ENCODE results near the gene CAPN5. TPM values are rescaled to one million over a fixed set of nuclear protein-coding genes. Genes with fewer than 3 reads are reported as not detected.

The CAPN5 gene
- total and polyA plus RNA-seq, 2 of the 8 experiments (the other 6 are each of a cell fraction or from before 2014, with no cell fraction given), result 21.5 to 22.4 TPM

- Histone ChIP-seq H4K8ac (ENCODE audit: extremely low read depth, insufficient read depth, low read length) (no peak overlapping the region), H2BK120ac (replicated peaks; ENCODE audit: low read depth, low read length) (no peak overlapping the region), H3K23ac (ENCODE audit: insufficient read length) (no peak overlapping the region), H3K9me3 (ENCODE audit: insufficient read depth in 2 of 2, low read depth in 1 of 2, low read length in 1 of 2) (no peaks in the 10 kb centered on the region), H3K27ac (ENCODE audit: low read depth, low read length) (no peak overlapping the region), H2AFZ (ENCODE audit: low read length) (no peak overlapping the region), H3K14ac (ENCODE audit: insufficient read length) (no peak overlapping the region), H3K4me2 (ENCODE audit: insufficient read depth in 1 of 2, low read depth in 2 of 2, low read length in 2 of 2) (no peak overlapping the region), H3K9ac (replicated peaks in 1 of 4; ENCODE audit: extremely low read depth in 1 of 4, low read depth in 3 of 4, low read length in 3 of 4) (no peak overlapping the region), H3K18ac (ENCODE audit: extremely low read depth, low read length) (no peak overlapping the region), H2AK5ac (ENCODE audit: low read depth, low read length) (no peak overlapping the region), H3K4me3 (ENCODE audit: extremely low read depth in 1 of 4, insufficient read depth in 2 of 4, low read depth in 3 of 4, low read length in 4 of 4) (no peak overlapping the region), H3K23me2 (ENCODE audit: low read depth, low read length) (peaks cover 7% of the 10 kb centered on the region; the same call in 1 of the 2 replicates), H3K36me3 (ENCODE audit: control insufficient read depth in 2 of 4, insufficient read depth in 4 of 4, low read length in 3 of 4) (no peaks in the 10 kb centered on the region), H2BK12ac (ENCODE audit: low read depth, low read length) (0 out of 2 replicates have a peak overlapping the region, but pooled peaks have one; percentile 75), H3K4ac (replicated peaks; ENCODE audit: insufficient read length, low read depth, low read length) (no peak overlapping the region), H3K27me3 (replicated peaks in 1 of 4; ENCODE audit: control insufficient read depth in 3 of 4, extremely low read depth in 1 of 4, insufficient read depth in 3 of 4, low read length in 3 of 4) (peaks cover 0 to 2% (median 0%) of the 10 kb centered on the region in 4 experiments; a peak in 2 of 7 replicates), H2BK15ac (ENCODE audit: low read length) (no peak overlapping the region), H2BK20ac (ENCODE audit: low read length) (no peak overlapping the region), H4K91ac (replicated peaks; ENCODE audit: insufficient read length, low read length) (peak overlapping the region; percentile 44), H4K5ac (ENCODE audit: insufficient read length, low read depth, low read length) (no peak overlapping the region), H3K79me1 (ENCODE audit: low read depth, low read length) (no peaks in the 10 kb centered on the region), H3K4me1 (replicated peaks in 1 of 4; ENCODE audit: control insufficient read depth in 3 of 4, insufficient read depth in 4 of 4, low read length in 3 of 4) (peaks cover 0 to 15% (median 7%) of the 10 kb centered on the region in 4 experiments), H2BK5ac (ENCODE audit: low read depth, low read length) (0 out of 2 replicates have a peak overlapping the region, but pooled peaks have one; percentile 8), H3K79me2 (ENCODE audit: control insufficient read depth in 1 of 2, insufficient read depth in 2 of 2, low read length in 2 of 2) (no peaks in the 10 kb centered on the region), H3K56ac (replicated peaks; ENCODE audit: insufficient read length, low read depth, low read length) (no peak overlapping the region), H4K20me1 (replicated peaks in 1 of 2; ENCODE audit: control insufficient read depth in 1 of 2, insufficient read depth in 2 of 2, low read length in 2 of 2) (no peaks in the 10 kb centered on the region)
- FAIRE-seq, result no peak
- POLR2A ChIA-PET (ENCODE audit: partially characterized antibody), result interaction anchor here (1.0 to 2.0 kb wide), 2 partner anchors 17 to 30 kb away, joined by 3 to 8 read pairs; no protein-coding TSS in a partner anchor
- CTCF ChIA-PET (ENCODE audit: partially characterized antibody), result interaction anchor here (1.1 to 16.2 kb wide), 6 partner anchors 11 to 54 kb away, joined by 3 to 104 read pairs (median 20); partner anchors contain the start of gene MYO7A
- TF ChIP-seq KDM1A (IDR thresholded peaks at IDR 0.05; ENCODE audit: borderline replicate concordance, low read length), result no peak
- no peak for TF ChIP-seq RBBP5 (IDR thresholded peaks at IDR 0.05; ENCODE audit: borderline replicate concordance, low read depth, low read length)
- DNase-seq (ENCODE audit: low read depth in 1 of 2, low spot score in 2 of 2), result no peak
- 87% methylated on average over 8 of the region's 9 CpGs; no CpG with 5 or more reads in 1 of the 2 experiments for WGBS, 2 experiments (ENCODE audit: extremely low coverage in 1 of 2, insufficient coverage in 1 of 2, insufficient read length in 1 of 2, insufficient replicate concordance in 2 of 2, low coverage in 1 of 2, low lambda C conversion rate in 2 of 2, missing lambda C conversion rate in 1 of 2)
Observed at GRCh38 chr11:77144196-77144856, 77.6 kb downstream of the CAPN5 start.
